ENCODE results near the gene CCDC78. TPM values are rescaled to one million over a fixed set of nuclear protein-coding genes. Genes with fewer than 3 reads are reported as not detected.
A peak's percentile ranks its signal among the peaks of the same experiment; 100 is the strongest.

The CCDC78 gene
- total RNA-seq, 1 experiment from 2014 or later: 4.5 TPM

DNA sequence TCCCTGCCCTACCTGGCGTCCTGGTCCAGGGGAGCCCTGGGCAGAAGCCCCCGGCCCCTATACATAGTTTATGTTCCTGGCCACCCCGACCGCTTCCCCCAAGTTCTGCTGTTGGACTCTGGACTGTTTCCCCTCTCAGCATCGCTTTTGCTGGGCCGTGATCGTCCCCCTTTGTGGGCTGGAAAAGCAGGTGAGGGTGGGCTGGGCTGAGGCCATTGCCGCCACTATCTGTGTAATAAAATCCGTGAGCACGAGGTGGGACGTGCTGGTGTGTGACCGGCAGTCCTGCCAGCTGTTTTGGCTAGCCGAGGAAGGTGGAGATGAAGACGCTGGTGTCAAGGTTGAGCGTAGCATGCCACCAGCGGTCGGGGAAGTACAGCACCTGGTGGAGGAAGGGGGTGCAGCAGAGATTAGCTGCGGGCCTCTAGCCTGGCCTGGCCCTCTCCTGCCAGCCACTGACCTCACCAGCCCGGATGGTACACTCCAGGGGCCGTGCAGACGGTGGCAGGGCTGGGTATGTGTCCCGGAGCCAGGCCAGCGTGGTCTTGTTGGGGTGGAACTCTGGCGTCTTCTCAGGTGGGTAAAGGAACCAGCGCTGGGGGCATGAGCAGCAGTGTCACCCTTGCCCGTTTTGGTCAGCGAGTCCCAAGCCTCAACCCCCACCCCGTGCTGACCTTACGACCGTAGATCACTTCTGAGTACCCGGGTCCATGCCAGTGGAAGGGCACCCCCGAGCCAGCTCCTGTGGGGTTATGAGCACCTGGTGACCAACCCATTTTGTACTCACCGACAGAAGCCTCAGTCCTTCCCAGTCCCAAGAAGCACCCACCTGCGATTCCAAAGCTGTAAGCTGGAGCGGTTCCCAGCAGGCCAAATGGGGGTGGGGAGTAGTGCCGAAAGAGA lies 43.5 kb downstream of the CCDC78 start:
- DNase-seq (ENCODE audit: extremely low read depth, low read depth): no peak

DNA sequence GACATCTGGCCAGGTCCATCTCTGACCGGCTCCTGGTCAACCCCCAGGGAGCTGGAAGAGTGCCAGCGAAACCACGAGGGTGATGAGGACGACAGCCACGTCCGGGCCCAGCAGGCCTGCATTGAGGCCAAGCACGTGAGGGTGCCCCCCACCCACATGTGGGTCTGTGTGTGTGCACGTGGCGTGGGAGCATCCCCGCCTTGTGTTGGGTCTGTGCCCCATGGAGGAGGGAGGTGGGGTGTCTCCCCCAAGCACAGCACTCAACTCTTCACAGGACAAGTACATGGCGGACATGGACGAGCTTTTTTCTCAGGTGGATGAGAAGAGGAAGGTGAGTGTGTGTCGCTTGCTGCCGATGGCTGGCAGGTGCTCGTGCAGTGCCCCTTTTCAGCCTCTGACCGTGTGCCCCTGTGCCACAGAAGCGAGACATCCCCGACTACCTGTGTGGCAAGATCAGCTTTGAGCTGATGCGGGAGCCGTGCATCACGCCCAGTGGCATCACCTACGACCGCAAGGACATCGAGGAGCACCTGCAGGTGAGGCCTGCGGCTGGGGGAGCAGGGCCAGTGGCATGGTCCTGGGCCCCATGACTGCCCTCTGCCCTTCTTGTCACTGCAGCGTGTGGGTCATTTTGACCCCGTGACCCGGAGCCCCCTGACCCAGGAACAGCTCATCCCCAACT lies 44.4 kb downstream of the CCDC78 start:
- DNase-seq (ENCODE audit: extremely low read depth, low read depth): no peak

DNA sequence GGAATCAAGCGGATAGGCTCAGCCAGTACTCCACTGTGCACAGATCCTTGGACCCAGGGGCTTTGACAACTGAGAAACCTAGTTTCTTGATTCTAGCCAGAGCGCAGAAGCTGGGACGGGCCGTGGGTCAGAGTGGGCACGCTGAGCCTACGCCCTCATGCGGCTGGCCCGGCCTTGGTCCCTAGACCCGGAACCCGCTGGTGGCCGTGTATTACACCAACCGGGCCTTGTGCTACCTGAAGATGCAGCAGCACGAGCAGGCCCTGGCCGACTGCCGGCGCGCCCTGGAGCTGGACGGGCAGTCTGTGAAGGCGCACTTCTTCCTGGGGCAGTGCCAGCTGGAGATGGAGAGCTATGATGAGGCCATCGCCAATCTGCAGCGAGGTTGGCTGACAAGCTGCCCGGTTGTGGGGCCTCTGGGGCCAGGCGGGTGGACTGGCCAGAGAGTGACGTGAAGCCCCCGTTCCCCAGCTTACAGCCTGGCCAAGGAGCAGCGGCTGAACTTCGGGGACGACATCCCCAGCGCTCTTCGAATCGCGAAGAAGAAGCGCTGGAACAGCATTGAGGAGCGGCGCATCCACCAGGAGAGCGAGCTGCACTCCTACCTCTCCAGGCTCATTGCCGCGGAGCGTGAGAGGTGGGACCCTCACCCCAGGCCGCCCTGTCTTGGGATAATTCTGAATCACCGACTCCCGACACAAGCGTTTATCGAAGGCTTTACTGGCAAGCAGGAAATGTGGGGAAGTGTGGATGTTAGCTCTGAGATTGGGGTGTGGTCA lies 45.1 kb downstream of the CCDC78 start:
- DNase-seq (ENCODE audit: extremely low read depth, low read depth): no peak

DNA sequence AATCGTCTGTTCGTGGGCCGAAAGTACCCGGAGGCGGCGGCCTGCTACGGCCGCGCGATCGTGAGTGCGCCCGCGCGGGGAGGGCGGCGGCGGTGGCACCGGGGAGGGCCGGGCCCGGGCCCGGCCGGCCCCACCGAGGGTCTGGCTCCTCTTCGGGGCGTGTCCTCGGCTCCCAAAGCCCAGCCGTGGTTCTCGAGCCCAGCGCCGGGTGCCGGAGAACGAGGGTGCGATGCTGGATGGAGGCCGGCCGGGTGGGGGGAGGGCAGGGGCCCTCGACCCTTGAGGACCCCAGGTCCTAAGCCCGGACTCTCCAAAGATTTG lies 45.7 kb downstream of the CCDC78 start:
- no peak for DNase-seq (ENCODE audit: extremely low read depth, low read depth)

DNA sequence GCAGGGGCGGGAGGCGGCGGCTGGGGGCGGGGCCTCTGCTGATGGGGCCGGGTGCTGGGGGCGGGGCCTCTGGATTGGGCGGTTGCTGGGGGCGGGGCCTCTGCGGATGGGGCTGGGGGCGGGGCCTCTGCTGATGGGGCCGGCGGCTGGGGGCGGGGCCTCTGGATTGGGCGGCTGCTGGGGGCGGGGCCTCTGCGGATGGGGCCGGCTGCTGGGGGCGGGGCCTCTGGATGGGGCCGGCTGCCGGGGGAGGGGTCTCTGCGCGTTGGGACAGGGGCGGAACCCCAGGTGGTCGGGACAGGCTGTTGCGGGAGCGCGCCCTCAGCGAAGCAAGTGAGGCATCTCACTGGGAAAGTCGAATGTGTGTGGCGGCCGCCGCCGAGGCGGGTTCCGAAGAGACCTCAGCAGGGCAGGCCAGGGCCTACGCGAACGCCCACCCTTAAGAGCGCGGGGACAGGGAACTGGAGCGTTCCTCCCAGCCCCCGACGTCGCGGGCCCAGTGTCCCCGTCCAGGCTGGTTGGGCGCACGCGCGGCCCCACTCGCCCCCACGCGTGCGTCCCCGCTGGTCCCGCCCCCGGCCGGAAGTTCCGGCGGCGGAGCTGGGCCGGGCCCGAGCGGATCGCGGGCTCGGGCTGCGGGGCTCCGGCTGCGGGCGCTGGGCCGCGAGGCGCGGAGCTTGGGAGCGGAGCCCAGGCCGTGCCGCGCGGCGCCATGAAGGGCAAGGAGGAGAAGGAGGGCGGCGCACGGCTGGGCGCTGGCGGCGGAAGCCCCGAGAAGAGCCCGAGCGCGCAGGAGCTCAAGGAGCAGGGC lies 46.2 kb downstream of the CCDC78 start, which contains the start of gene STUB1:
STUB1 (plus strand) TSS at position 597 of the 811 bp plus-strand sequence; CDS start at position 713, 116 bp downstream.
- peak; percentile 86 for DNase-seq (ENCODE audit: extremely low read depth, low read depth)

DNA sequence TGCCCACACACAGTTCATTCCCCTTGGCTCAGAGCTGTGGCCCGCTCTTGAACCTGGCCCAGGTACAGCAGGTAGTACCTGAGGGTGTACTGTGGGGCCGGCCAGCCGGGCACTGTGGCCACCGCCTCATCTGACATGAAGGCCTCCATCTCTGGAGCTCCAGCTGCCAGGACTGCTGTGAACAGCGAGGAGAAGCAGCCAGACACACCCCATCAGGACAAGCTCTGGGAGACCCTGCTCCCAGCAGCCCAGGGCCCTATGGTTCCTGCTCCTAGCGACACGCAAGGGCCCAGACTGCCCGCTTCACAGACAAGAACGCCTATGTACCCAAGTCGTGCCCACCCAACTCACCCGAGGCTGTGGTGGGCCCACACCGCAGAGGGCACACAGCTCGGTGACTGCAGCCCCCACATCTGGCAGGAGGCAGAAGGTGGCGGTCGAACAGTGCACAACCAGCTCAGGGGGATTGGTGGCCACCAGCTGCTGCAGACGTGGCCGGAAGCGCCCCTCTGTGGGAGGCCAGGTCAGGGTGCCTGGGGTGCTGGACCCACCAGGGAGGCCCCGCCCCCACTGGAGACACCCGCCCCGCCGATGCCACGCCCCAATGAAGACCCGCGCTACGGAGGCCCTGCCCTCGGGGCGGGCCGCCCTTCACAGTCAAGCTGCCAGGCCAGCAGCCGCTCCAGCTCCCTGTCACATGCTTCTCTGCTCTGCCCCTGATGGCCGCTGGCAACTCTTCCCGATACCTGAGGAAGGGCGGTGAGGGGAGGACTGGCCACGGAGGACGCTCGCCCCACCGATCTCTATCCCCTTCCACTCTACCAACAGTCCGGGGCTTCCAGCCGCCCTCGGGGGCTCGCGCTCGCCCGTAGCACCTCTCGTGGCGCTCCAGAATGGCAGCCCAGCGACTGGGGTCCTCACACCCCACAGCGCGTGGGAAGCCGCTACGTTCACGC lies 47.1 kb downstream of the CCDC78 start:
- no peak for DNase-seq (ENCODE audit: extremely low read depth, low read depth)

DNA sequence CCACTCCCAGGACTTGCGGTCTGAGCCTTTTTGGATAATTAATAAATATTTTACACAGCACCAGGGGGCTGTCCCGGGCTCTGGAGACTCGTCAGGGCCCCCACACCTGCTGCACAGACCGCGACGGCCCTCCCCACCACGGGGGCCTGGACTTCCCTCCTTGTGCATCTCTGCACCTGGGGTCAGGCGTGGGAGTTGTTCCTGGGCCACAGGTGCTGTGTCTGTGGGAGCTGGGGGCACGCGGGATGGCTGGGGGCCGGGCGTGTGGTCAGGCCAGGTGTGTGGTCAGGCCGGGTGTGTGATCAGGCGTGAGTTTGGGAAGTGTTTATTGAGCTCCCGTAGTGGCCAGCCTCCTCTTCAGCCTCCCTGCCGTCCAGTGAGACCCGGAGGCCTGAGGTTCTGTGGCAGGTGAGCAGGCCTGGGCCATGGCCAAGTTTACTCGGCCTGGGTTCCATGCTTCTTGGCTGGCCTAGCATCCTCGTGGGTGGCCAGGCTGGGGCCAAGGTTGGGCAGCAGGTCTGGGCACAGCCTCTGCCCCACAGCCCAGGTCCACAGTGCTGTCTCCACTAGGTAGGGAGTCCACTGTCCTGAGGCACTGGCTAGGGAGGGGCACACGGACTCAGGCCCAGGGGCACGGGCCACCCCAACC lies 47.9 kb downstream of the CCDC78 start:
- DNase-seq (ENCODE audit: extremely low read depth, low read depth): no peak

DNA sequence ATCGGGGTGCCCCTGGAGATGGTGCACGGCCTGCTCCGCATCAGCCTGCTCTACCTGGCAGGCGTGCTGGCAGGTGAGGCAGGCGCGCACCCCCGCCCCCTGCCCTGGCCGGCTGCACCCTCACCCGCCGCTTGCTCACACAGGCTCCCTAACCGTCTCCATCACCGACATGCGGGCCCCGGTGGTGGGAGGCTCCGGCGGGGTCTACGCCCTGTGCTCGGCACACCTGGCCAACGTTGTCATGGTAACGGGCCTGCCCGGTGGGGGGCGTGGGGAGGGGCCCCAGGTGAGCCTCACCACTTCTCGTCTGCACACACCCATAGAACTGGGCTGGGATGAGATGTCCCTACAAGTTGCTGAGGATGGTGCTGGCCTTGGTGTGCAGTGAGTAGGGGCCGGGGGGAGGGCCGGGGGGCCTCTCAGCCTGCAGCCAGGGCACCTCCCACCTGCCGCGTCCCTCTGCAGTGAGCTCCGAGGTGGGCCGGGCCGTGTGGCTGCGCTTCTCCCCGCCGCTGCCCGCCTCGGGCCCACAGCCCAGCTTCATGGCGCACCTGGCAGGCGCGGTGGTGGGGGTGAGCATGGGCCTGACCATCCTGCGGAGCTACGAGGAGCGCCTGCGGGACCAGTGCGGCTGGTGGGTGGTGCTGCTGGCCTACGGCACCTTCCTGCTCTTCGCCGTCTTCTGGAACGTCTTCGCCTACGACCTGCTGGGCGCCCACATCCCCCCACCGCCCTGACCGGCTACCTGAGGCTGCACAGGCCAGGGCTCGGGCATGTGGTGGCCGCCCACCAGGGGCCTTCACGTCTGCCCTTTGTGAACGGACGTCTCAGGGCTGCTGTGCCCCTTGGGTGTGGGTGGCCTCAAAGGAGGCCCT lies 48.7 kb downstream of the CCDC78 start:
- DNase-seq (ENCODE audit: extremely low read depth, low read depth): no peak

DNA sequence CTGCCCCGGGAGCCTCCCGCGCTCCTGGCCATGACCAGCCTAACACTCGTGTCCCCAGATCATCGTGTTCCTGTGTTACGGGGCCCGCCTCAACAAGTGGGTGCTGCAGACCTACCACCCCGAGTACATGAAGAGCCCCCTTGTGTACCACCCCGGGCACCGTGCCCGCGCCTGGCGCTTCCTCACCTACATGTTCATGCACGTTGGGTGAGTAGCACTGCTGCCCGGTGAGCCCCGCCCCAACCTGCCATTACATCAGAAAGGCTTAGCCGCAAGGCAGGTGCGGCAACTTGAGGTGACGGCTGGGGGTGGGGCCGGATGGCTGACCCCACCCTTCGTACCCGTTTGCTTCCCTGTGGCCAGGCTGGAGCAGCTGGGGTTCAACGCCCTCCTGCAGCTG lies 49.3 kb downstream of the CCDC78 start:
- DNase-seq (ENCODE audit: extremely low read depth, low read depth): no peak

DNA sequence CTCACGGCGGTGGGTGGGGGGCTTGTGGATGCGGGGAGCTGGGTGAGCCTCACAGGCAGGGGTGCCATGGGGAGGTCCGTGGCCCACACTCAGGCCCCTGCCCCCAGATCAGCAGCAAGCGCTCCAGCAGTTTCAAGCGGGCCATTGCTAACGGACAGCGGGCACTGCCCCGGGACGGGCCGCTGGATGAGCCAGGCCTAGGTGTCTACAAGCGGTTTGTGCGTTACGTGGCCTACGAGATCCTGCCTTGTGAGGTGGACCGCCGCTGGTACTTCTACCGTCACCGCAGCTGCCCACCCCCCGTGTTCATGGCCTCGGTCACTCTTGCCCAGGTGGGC lies 49.7 kb downstream of the CCDC78 start:
- no peak for DNase-seq (ENCODE audit: extremely low read depth, low read depth)

DNA sequence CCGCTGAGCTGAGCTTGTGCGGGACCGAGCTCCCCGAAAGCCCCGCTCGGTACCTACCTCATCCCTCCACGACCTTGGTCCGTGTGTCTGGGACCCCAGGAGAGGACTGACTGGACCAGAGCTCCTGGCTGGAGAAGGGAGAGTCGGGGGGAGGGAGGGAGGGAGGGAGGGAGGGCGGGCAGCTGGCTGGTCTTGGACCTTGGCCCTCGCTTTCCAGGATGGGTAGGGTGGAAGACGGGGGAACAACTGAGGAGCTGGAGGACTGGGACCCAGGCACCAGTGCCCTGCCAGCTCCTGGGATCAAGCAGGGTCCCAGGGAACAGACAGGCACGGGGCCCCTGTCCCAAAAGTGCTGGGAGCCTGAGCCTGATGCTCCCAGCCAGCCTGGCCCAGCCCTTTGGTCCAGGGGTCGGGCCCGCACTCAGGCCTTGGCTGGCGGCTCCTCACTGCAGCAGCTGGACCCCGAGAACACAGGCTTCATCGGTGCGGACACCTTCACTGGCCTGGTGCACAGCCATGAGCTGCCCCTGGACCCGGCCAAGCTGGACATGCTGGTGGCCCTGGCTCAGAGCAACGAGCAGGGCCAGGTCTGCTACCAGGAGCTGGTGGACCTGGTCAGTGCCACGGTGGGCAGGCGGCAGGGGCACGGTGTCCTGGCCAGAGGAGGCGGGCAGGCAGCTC lies 50.2 kb downstream of the CCDC78 start:
- DNase-seq (ENCODE audit: extremely low read depth, low read depth): no peak

DNA sequence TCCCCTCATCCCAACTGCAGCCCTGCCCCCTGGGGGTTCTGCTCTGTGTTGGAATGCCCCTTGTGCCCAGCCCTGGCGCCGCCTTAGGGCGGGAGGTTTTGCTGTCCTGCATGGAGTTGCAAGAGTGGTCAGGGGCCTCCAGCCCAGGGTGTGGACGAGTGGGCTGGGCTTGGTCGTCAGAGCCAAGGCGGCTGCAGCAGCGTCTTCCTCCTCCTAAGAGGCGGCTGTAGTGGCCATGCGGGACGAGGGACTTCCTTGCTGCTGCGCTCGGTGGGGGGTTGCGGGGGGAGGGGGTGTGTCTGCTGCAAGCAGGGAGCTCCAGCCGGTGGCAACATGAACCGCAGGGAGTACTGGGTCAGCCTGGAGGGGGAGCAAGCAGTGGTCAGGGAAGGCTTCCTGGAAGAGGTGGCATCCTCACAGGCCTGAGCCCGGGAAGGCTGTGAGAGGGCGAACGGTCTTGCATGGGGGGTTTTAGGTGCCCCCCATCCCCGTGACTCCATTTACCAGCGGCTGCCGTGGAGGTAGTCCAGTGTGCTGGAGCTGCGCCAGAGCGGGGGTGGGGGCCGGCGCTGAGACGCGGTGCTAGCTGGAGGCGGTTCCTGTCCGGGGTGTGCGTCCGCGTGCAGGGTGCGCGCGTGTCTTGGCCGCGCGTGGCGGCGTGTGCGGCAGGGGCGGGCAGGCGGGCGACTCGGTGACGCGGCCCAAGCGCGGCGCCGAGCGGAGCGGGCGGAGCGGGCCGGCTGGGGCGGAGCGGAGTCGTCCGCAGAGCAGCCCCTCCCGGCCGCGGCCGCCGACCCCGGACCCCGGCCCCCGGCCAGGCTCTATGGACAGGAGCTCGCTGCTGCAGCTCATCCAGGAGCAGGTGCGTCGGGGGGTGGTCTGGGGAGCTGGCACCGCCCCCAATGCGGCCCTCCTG lies 51.0 kb downstream of the CCDC78 start, which contains the start of gene RHBDL1:
RHBDL1 (plus strand) TSS at position 704 of the 916 bp plus-strand sequence; CDS start at position 824, 120 bp downstream.
- no peak for DNase-seq (ENCODE audit: extremely low read depth, low read depth)

DNA sequence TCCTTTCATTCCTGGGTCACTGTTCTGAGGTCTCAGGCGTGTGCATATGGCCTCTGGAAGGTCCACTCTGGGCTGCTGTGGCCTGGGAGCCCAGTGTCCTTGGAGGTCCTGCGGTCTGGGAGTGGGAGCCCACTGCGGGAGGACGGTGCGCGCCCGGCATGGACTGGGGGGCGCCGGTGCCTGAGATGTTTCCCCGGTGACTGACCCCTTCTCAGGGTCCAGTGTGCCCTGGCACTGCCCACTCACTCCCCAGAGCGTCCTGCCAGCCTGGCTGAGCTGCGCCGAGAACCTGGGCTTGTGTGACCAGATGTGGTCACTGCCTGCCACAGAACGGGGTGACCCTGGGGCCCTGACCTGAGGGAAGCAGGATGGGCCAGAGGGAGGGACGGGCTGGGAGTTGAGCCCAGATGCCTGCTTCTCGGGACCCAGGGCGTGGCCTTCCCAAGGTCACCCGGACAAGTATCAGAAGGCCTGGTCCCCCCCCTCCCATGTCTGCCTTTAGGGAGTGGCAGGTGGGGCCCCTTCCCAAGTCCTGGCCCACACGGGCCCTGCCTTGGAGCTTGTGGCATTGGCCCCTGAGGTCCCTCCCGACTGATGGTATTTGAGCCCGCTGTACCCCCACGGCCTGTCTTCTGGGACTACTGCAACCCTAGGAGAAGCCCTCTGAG lies 51.9 kb downstream of the CCDC78 start:
- no peak for DNase-seq (ENCODE audit: extremely low read depth, low read depth)

DNA sequence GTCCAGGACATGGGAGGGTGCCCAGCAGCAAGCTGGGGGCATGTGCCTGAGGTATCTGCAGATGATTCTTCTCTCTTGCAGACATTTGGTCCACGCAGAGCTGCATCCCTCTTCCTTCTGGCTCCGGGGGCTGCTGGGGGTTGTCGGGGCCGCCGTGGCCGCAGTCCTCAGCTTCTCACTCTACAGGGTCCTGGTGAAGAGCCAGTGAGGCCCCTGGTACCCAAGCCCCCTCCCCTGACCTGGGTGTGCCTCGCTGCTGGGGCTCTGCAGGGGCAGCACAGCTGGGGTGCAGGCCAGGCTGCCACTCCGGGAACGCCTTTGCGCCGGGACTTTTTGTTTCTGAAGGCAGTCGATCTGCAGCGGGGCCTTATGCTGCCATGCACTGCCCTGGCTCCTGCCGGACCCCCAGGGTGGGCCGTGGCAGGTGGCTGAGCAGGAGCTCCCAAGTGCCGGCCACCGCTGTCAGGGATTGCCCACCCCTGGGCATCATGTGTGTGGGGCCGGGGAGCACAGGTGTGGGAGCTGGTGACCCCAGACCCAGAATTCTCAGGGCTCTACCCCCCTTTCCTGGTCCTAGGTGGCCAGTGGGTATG lies 52.7 kb downstream of the CCDC78 start:
- no peak for DNase-seq (ENCODE audit: extremely low read depth, low read depth)

DNA sequence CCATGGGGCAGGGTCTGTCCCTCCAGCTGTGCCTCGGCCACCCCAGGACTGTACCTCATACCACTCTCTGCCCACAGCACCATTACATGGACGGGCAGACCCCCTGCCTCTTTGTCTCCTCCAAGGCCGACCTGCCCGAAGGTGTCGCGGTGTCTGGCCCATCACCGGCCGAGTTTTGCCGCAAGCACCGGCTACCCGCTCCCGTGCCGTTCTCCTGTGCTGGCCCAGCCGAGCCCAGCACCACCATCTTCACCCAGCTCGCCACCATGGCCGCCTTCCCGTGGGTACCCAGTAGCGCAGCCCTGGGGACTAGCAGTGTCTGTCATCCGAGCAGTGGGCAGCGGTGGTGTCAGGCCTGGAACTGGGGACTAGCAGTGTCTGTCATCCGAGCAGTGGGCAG lies 53.4 kb downstream of the CCDC78 start:
- no peak for DNase-seq (ENCODE audit: extremely low read depth, low read depth)

Data from NCI-H460 (cell line).